OCI-LY7 (cell line): Measurements from ENCODE around the gene NSMCE4A. TPM values are rescaled to one million over a fixed set of nuclear protein-coding genes. Genes with fewer than 3 reads are reported as not detected.

Source experiments
- BruUV-seq: library from RNA; stranded (reverse); fragments of 400-500 nt; replicated peaks from 2 replicates; lab custom pipeline; 2021; lab: Mats Ljungman, UMichigan
- CTCF ChIA-PET: fragments of 300-600 bp; sonication (Branson Sonifier 250); formaldehyde crosslinking; loops from one replicate; lab custom pipeline; 2022; ENCODE audit warnings: antibody characterized with exemption; ENCODE audit not compliant: unreplicated experiment; lab: Charles Lee
- POLR2A ChIA-PET: fragments of 300-600 bp; sonication (Branson Sonifier 250); formaldehyde crosslinking; loops from one replicate; lab custom pipeline; 2022; ENCODE audit warnings: antibody characterized with exemption; lab: Charles Lee
- DNase-seq: peaks from one replicate; pipeline ENCODE4 v3.0.0-alpha.2; 2015; ENCODE audit warnings: low spot score
- H2AFZ ChIP-seq: fragments of 200-600 bp; sonication (generic), shearing (Covaris generic); 2 replicates; pipeline ENCODE4 v1.6.1; 2014; ENCODE audit warnings: mild to moderate bottlenecking, antibody characterized with exemption, low read length, moderate library complexity
- H3K27ac ChIP-seq: fragments of 200-600 bp; sonication (generic); 2 replicates; pipeline ENCODE4 v1.5.1; 2014; ENCODE audit warnings: mixed run types, low read depth, mild to moderate bottlenecking, moderate library complexity, low read length, inconsistent platforms; ENCODE audit not compliant: poor library complexity, severe bottlenecking
- H3K36me3 ChIP-seq: fragments of 200-600 bp; sonication (generic); 2 replicates; pipeline ENCODE4 v1.6.1; 2014; ENCODE audit warnings: mild to moderate bottlenecking, antibody characterized with exemption, low read length, moderate library complexity, mixed read lengths; ENCODE audit not compliant: insufficient read depth
- H3K4me1 ChIP-seq: fragments of 200-600 bp; sonication (generic); 2 replicates; pipeline ENCODE4 v1.5.1; 2014; ENCODE audit warnings: mild to moderate bottlenecking, low read length; ENCODE audit not compliant: insufficient read depth, poor library complexity, severe bottlenecking
- H3K4me2 ChIP-seq: fragments of 200-600 bp; sonication (generic); 2 replicates; pipeline ENCODE4 v1.6.1; 2014; ENCODE audit warnings: mild to moderate bottlenecking, low read length
- H3K4me3 ChIP-seq: fragments of 200-600 bp; sonication (generic); 2 replicates; pipeline ENCODE4 v1.5.1; 2014; ENCODE audit warnings: mild to moderate bottlenecking, low read depth, low read length; ENCODE audit not compliant: poor library complexity, severe bottlenecking
- H3K79me2 ChIP-seq: fragments of 200-600 bp; sonication (generic); 2 replicates; pipeline ENCODE4 v1.6.1; 2016; ENCODE audit warnings: low read depth, mild to moderate bottlenecking, low read length, moderate library complexity, mixed read lengths; ENCODE audit not compliant: insufficient read depth
- H3K9me2 ChIP-seq: fragments of 200-600 bp; sonication (generic); 2 replicates; pipeline ENCODE4 v1.6.1; 2016; ENCODE audit warnings: mild to moderate bottlenecking, low read length, mixed read lengths; ENCODE audit not compliant: insufficient read depth
- H3K9me3 ChIP-seq: fragments of 200-600 bp; sonication (generic); 2 replicates; pipeline ENCODE4 v1.6.1; 2014; ENCODE audit warnings: mild to moderate bottlenecking, mixed run types, low read length, mixed read lengths
- H4K20me1 ChIP-seq: fragments of 200-600 bp; sonication (generic); 2 replicates; pipeline ENCODE4 v1.6.1; 2014; ENCODE audit warnings: mild to moderate bottlenecking, antibody characterized with exemption, low read length, moderate library complexity, mixed read lengths; ENCODE audit not compliant: insufficient read depth
- CTCF ChIP-seq: fragments of 200-600 bp; sonication (generic); conservative IDR thresholded peaks from 2 replicates; pipeline ENCODE4 v1.5.1; 2014; ENCODE audit warnings: mild to moderate bottlenecking, antibody characterized with exemption, low read length, moderate library complexity, mixed read lengths
- EZH2phosphoT487 ChIP-seq: fragments of 200-600 bp; sonication (generic); IDR thresholded peaks from 2 replicates; pipeline ENCODE4 v1.6.1; 2018; ENCODE audit warnings: low read depth, borderline replicate concordance, mild to moderate bottlenecking, mixed run types, antibody characterized with exemption, low read length, moderate library complexity, mixed read lengths
- intact Hi-C: fragments of 100-400 bp; cut with micrococcal nuclease; formaldehyde crosslinking; loops from one replicate; pipeline ENCODE4 v1.10.0; 2022; ENCODE audit not compliant: unreplicated experiment
- total RNA-seq, 2 experiments: library from RNA; depleted of rRNA in 1 of 2; stranded (reverse); fragments of >200 nt in 1 of 2; shearing (Covaris generic) in 1 of 2; gene quantifications; 2 replicates each; pipeline ENCODE4 v1.2.3, GENCODE V29; 2014 to 2022

NSMCE4A gene
- total RNA-seq, 2 experiments from 2014 or later = 69.5 to 105 TPM

DNA sequence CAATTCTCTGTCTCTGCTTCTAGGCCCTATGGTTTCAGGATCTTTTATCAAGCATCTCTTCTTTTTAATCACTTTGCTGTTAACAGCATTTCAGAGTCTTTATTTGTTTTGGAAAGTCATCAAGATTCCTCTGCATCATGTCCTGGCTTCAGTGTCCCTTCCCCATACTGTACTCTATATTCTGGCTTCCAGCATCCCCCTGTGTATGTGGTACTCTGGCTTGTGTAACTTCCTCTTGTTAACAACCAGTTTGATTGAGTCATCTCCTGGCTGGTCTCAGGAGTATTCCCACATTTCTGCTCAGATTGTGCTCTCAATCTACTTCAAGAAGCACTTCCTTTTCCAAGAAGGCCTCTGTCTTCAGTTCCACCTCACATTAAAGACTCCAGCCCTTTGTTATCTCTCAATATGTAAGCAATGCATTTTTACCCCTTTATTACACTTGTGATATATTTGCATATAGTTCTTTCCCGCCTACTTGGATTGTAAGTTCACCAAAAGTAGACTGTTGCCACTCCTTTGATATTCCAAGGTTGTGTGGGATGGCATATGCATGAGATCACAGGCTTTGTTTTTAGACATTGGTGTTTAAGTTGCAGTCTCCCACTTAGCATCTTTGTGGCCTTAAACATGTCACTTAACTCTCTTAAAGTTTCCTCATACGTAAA, 32.1 kb downstream of the NSMCE4A start:
- no peaks in the 10 kb centered on the region for H4K20me1 ChIP-seq
- DNase-seq = no peak
- H3K4me2 ChIP-seq = no peak overlapping the region
- H3K4me3 ChIP-seq = no peak overlapping the region
- H3K9me3 ChIP-seq = no peaks in the 10 kb centered on the region
- no peak for TF ChIP-seq CTCF
- no peak for TF ChIP-seq EZH2phosphoT487
- intact Hi-C loops = no loop called here
- ChIA-PET POLR2A (no interaction called here), CTCF (no interaction called here)
- H3K36me3 ChIP-seq = no peaks in the 10 kb centered on the region
- H3K79me2 ChIP-seq = no peaks in the 10 kb centered on the region
- H3K9me2 ChIP-seq = no peaks in the 10 kb centered on the region
- H2AFZ ChIP-seq = no peak overlapping the region
- BruUV-seq = no TSS peak
- no peak overlapping the region for H3K27ac ChIP-seq
- no peaks in the 10 kb centered on the region for H3K4me1 ChIP-seq

DNA sequence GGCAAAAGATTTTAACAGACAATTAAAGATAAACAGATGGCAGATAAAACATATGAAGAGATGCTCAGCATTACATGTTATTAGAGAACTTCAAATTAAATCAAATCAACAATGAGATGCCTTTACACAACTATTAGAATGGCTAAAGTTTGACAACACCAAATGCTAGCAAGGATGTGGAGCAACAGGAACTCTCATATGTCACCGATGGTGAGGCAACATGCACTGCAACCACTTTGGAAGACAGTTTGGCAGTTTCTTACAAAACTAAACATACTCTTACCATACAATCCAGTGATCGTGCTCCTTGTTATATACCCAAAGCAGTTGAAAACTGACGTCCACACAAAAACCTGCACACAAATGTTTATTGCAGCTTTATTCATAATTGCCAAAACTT, 33.5 kb downstream of the NSMCE4A start:
- POLR2A ChIA-PET = no interaction called here
- CTCF ChIA-PET = no interaction called here
- H3K4me3 ChIP-seq = no peak overlapping the region
- H3K9me2 ChIP-seq = no peaks in the 10 kb centered on the region
- no peak for DNase-seq
- no peak overlapping the region for H3K27ac ChIP-seq
- BruUV-seq = no TSS peak
- H3K9me3 ChIP-seq = no peaks in the 10 kb centered on the region
- H3K4me1 ChIP-seq = no peaks in the 10 kb centered on the region
- H3K79me2 ChIP-seq = no peaks in the 10 kb centered on the region
- H4K20me1 ChIP-seq = no peaks in the 10 kb centered on the region
- no peak overlapping the region for H3K4me2 ChIP-seq
- no peak for TF ChIP-seq EZH2phosphoT487
- TF ChIP-seq CTCF = no peak
- no peaks in the 10 kb centered on the region for H3K36me3 ChIP-seq
- H2AFZ ChIP-seq = no peak overlapping the region
- intact Hi-C loops = no loop called here

GRCh38 chr10:121936295-121936694, 38.7 kb downstream of the NSMCE4A start:
- ChIA-PET POLR2A (interaction anchor here (0.6 to 1.2 kb wide), 3 partner anchors 12 to 206 kb away, joined by 3 to 4 read pairs (median 3); no protein-coding TSS in a partner anchor), CTCF (no interaction called here)
- Histone ChIP-seq H2AFZ (no peak overlapping the region), H3K9me2 (no peaks in the 10 kb centered on the region), H3K4me2 (no peak overlapping the region), H3K9me3 (no peaks in the 10 kb centered on the region), H3K4me1 (no peaks in the 10 kb centered on the region), H3K4me3 (no peak overlapping the region), H3K79me2 (no peaks in the 10 kb centered on the region), H4K20me1 (no peaks in the 10 kb centered on the region), H3K36me3 (no peaks in the 10 kb centered on the region), H3K27ac (no peak overlapping the region)
- no peak for DNase-seq
- no peak for TF ChIP-seq EZH2phosphoT487
- no peak for TF ChIP-seq CTCF
- intact Hi-C loops = no loop called here
- no TSS peak for BruUV-seq
